Central memory CD8-positive, alpha-beta T cell (primary cell): ENCODE measurements around the gene LRFN2.

Experiments
- ATAC-seq: fragments of 150-1000 bp; cut with Tn5 transposase; replicated peaks from 2 replicates; pipeline ENCODE4 v1.10.0; 2022; ENCODE audit warnings: mild to moderate bottlenecking, moderate FRiP score, moderate number of reproducible peaks; ENCODE audit not compliant: poor library complexity, severe bottlenecking; ENCODE audit errors: extremely low read depth
- DNase-seq, 2 donors: peaks; one replicate each; pipeline ENCODE4 v3.0.0; 2021; ENCODE audit warnings: low spot score in 2 of 2
- H3K27ac Mint-ChIP-seq: one replicate; pipeline ENCODE4 v1.8.0; 2022; ENCODE audit warnings: low read depth, mild to moderate bottlenecking, moderate library complexity, mixed read lengths
- H3K27me3 Mint-ChIP-seq: one replicate; pipeline ENCODE4 v1.8.0; 2022; ENCODE audit warnings: mixed read lengths
- H3K36me3 Mint-ChIP-seq: one replicate; pipeline ENCODE4 v1.8.0; 2022; ENCODE audit warnings: mild to moderate bottlenecking, moderate library complexity, mixed read lengths; ENCODE audit not compliant: insufficient read depth
- H3K4me1 Mint-ChIP-seq: one replicate; pipeline ENCODE4 v1.8.0; 2022; ENCODE audit warnings: mixed read lengths
- H3K4me3 Mint-ChIP-seq: one replicate; pipeline ENCODE4 v1.8.0; 2022; ENCODE audit warnings: mild to moderate bottlenecking, moderate library complexity, mixed read lengths
- H3K9me3 Mint-ChIP-seq: one replicate; pipeline ENCODE4 v1.8.0; 2022; ENCODE audit warnings: mixed read lengths

Gene LRFN2

GRCh38 chr6:40344566-40345167 is 242.5 kb downstream of the LRFN2 start:
- H3K9me3 Mint-ChIP-seq = no peaks in the 10 kb centered on the region
- H3K4me3 Mint-ChIP-seq = no peak overlapping the region
- no peak overlapping the region for H3K27ac Mint-ChIP-seq
- DNase-seq (no peak), ATAC-seq (no peak)
- H3K36me3 Mint-ChIP-seq = no peaks in the 10 kb centered on the region
- no peaks in the 10 kb centered on the region for H3K4me1 Mint-ChIP-seq
- peaks cover 1% of the 10 kb centered on the region for H3K27me3 Mint-ChIP-seq

GRCh38 chr6:40343877-40344565 is 243.1 kb downstream of the LRFN2 start:
- ATAC-seq = no peak
- Mint-ChIP-seq H3K27me3 (peaks cover 7% of the 10 kb centered on the region), H3K9me3 (no peaks in the 10 kb centered on the region), H3K27ac (no peak overlapping the region), H3K4me1 (no peaks in the 10 kb centered on the region), H3K4me3 (no peak overlapping the region), H3K36me3 (no peaks in the 10 kb centered on the region)
- DNase-seq = no peak

DNA sequence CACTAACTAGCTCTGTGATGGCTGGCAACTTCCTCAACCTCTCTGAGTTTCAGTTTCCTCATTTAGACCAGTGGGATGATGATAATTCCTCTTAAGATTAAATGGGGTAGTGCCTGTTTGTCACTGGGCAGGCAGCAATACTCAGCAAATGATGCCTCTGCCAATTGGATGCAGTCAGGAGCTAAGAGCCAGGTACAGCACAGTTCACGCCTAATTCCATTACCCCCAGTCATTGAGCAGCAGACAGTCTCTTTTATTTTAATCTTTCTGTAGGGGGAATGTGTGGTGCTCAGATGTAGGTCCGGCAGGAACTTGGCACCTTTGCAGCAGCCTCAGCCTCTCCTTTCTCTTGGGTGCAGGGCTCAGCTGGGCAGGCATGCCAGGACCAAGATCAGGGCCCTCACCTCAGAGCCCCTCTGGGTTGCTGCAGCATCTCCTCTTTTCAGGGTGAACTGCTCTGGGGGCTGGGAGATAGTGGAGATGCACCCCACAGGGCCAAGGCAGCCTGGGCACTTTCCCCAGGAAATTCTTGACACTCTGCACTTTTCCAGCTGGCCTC is 243.8 kb downstream of the LRFN2 start:
- Mint-ChIP-seq H3K27ac (no peak overlapping the region), H3K9me3 (no peaks in the 10 kb centered on the region), H3K4me3 (no peak overlapping the region), H3K27me3 (peaks cover 14% of the 10 kb centered on the region), H3K4me1 (no peaks in the 10 kb centered on the region), H3K36me3 (no peaks in the 10 kb centered on the region)
- DNase-seq = no peak
- no peak for ATAC-seq

DNA sequence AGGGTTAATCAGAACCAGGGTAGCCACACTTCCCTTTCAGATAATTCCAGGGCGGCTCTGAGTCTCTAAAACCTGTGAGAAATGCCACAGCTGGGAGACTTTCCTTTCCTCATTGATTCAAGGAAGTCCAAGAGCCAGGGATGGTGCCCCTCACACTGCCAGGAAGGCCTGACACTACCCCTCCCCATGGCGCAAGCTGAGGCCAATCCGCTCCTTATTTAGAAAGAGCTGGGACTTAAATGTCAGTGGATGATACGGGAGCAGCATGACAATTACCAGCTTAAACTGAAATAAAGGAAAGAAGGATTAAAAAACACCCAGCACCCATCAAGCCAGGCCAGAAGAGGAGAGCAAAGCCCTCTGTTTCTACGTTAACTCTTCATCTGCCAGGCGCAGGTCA is 244.4 kb downstream of the LRFN2 start:
- no peaks in the 10 kb centered on the region for H3K9me3 Mint-ChIP-seq
- ATAC-seq (no peak), DNase-seq (no peak)
- no peaks in the 10 kb centered on the region for H3K4me1 Mint-ChIP-seq
- peaks cover 20% of the 10 kb centered on the region for H3K27me3 Mint-ChIP-seq
- H3K36me3 Mint-ChIP-seq = no peaks in the 10 kb centered on the region
- H3K27ac Mint-ChIP-seq = peak overlapping the region; percentile 58
- no peak overlapping the region for H3K4me3 Mint-ChIP-seq

DNA sequence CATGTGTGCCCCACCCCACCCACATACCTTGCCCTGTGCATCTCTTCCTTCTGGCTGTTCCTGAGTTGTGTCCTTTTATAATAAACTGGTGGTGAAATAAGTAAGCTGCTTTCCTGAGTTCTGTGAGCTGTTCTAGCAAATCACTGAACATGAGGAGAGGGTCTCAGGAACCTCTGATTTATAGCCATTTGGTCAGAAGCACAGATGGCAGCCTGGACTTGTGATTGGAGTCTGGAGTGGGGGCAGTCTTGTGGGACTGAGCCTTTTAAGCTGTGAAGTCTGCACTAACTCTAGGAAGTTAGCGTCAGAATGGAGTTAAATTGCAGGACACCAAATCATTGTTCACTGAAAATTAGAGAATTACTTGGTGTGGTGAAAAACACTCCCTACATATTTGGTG is 245.4 kb downstream of the LRFN2 start:
- no peak overlapping the region for H3K4me3 Mint-ChIP-seq
- no peaks in the 10 kb centered on the region for H3K36me3 Mint-ChIP-seq
- no peak overlapping the region for H3K27ac Mint-ChIP-seq
- DNase-seq (no peak), ATAC-seq (no peak)
- no peaks in the 10 kb centered on the region for H3K4me1 Mint-ChIP-seq
- H3K9me3 Mint-ChIP-seq = no peaks in the 10 kb centered on the region
- peaks cover 28% of the 10 kb centered on the region for H3K27me3 Mint-ChIP-seq
